G401 (cell line): Measurements from ENCODE around the gene RGP1. TPM values are rescaled to one million over a fixed set of nuclear protein-coding genes. Genes with fewer than 3 reads are reported as not detected.

ENCODE experiments used
- DNase-seq: peaks from one replicate; pipeline ENCODE4 v3.0.0-alpha.2; 2015; ENCODE audit warnings: low spot score
- in situ Hi-C: cut with HindIII; loops from 2 replicates; pipeline ENCODE4 v1.10.0; 2016; ENCODE audit warnings: low sequenced_read_pairs, mixed read lengths
- total RNA-seq: library from RNA; depleted of rRNA; stranded (reverse); fragments of >200 nt; shearing (Covaris generic); gene quantifications from 2 replicates; pipeline ENCODE4 v1.2.3, GENCODE V29; 2014

Gene RGP1
- total RNA-seq, 1 experiment from 2014 or later: 15.0 TPM

DNA sequence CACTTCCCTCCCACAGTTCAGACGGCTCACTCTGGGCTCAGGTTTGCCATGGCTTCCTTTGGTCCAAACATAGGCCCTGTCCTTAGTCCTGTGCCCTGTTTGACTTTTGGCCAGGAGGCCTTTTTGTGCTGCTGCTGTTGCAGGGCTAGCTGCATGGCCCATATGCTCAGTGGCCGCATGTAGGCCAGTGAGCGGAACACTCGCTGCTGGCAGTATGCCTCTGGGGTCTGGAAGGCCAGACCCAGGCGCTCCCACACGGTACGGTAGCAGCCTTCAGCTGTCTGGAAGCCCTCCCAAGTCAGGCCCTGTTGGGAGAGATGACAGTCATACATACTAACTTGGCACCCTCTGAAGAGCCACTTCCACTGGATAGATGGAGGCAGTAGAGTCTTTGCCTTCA is 11.9 kb upstream of the RGP1 start:
- in situ Hi-C loops: no loop called here

DNA sequence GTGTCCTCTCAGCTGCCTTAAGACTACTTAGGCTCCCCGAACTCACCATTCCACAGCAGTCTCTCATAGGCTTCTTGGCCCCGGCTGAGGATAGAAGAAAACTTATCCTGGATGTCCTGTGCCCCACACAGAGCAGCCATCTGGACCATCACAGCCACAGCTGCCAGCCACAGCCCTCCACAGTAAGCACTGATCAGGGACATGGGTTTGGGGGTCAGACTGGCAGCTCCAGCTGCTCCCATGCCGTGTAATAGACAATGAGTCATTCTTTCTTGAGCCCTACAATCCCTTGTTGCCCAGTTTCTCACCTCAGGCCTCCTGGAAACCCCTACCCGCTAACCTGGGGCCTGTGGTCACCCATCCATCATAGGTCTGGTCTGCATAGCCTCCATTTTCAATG is 10.9 kb upstream of the RGP1 start:
- no peak for DNase-seq
- in situ Hi-C loops: no loop called here

More for the DNA sequence above, 11.9 kb upstream of the RGP1 start:
- no peak for DNase-seq

DNA sequence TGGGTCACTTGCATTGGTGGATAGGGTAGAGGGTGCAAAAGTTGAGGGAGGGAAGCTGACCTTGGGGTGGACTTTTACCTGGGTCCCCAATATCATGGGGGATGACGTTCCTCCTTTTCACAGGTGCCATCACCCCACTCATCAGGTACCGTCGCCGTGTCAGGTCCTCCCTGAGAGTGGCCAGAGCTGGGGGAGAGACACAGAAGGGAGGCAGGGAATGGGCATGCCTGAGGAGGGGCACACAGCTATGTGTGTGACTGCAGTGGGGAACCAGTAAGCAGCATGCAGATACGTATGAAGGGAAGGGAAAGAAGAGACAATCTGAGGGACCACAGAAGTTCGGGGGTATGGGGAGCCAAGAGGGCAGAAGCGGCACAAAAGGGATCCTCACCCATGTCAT is 10.2 kb upstream of the RGP1 start:
- no peak for DNase-seq
- in situ Hi-C loops: no loop called here

DNA sequence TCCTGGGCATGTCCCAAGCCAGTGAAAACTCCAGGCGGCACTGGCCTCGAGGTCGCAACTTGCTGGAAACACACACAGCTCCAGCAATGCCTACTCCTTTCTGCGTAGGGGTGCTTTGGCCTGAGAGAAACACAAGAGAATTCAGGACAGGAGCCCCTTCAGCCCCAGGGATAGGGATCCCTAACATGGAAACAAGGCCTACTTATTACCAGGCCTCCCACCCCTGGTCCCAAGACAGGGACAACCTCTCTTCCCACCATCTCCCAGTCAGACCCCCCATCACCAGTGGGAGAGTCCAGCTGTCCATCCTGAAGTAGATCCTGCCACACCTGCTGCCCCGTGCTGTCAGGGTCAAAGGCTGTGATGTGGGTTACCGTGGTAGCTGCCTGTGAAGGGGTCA is 8.8 kb upstream of the RGP1 start:
- in situ Hi-C loops: no loop called here
- no peak for DNase-seq

DNA sequence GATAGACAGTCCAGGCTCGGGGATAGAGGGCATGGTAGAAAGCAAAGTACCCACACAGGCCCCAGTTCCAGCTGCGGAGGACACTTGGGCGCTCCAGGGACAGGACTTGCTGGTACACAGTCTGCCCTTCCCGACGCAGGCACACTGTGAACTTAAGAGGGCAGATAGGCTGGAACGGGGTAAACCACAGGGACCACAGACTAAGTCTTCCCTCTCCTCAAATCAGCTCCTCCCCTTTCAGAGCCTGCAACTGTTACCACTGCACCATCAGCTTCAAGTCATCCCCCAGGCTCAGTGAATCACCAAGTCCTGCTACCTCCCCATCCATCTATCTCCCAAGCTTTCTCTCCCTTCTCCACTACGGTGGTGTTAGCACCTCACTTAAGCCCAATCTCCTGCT is 7.3 kb upstream of the RGP1 start:
- in situ Hi-C loops: no loop called here
- no peak for DNase-seq

- in situ Hi-C loops: no loop called here
- no peak for DNase-seq
These were observed 5.6 kb upstream of the RGP1 start for GRCh38 chr9:35743452-35743851.

DNA sequence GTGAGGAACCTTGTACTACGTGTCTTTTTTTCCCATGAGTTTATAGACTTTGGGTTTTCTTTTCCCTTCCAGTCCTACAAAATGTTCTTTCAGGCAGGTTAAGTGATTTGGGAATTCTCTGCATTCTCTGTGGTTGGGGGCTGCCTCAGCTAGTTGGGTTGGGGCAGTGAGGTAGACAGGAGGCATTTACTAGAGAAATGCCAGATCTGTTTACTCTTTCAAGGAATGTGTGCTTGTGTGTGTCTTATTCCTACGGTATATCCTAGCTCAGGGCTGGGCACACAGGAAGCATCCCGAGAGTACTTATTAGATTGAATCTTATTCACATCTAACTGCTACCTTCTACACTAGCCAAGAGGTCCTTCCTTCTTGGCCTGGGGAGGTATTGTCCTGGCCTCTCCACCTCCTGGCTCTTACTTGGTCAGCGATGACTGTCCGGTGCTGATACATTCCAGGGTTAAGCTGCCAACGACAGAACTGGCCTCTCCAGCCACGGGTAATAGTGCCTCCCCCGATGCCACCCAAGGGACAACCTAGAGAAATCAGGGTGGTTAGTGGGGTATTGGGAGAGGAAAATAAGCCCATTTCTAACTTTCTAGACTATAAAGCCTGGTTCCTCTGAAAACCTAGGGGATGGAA is 5.1 kb upstream of the RGP1 start:
- DNase-seq: no peak
- in situ Hi-C loops: no loop called here

GRCh38 chr9:35745569-35745968 is 3.5 kb upstream of the RGP1 start:
- in situ Hi-C loops: no loop called here

DNA sequence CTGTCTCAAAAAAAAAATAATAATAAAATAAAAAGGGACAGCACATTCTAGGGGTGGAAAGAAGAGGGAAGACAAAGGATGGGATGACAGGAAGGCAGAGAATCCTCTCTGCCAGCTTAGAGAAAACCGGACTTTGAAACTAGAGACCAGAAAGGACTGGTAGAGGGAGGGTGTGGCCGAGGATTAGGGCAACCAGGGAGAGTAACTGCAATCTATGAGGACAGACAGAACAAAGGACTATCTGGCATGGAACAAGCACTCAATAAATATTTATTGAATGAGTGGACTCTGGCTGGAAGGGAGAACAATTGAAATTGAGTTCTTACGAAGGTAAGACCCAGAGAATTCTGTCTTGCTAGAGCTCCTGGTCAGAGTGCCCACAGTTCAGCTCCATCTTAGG is 2.5 kb upstream of the RGP1 start:
- no peak for DNase-seq
- in situ Hi-C loops: no loop called here

More at GRCh38 chr9:35745569-35745968, 3.5 kb upstream of the RGP1 start:
- DNase-seq: no peak

- no peak for DNase-seq
- in situ Hi-C loops: no loop called here
These were observed 737 bp upstream of the RGP1 start for GRCh38 chr9:35748242-35748857.

DNA sequence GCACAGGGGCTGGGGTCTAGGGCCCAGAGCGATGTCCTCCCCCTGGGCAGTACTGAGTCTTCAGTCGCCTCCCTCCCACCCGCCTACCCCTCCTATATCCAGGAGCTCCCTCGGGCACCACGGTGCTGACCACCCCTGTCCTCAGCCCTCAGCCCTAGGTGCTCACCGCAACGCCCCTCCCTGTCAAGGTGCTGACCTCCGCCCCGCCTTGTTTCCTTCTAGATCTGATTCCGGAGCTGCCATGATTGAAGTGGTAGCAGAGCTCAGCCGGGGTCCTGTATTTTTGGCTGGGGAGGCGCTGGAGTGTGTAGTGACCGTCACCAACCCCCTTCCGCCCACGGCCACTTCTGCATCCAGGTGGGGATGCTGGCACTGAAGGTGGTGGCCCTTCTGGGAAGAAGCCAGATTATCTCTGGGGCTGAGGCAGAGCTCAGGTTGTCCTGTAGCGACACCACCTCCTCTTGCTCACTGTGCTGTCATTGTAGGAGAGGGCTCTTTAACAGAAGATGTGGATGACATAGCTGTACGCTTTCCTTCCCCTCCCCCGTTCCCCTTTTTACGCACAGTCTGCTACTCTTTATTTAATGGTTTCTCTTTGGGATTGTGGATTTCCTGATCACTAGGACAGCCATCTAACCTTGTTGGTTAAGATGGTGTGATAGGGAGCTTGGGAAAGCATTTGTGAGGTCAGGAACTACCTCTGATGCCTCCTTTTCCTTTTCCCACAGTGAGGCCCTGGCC is 598 bp downstream of the RGP1 start:
- DNase-seq: peak; percentile 83
- in situ Hi-C loops: no loop called here

DNA sequence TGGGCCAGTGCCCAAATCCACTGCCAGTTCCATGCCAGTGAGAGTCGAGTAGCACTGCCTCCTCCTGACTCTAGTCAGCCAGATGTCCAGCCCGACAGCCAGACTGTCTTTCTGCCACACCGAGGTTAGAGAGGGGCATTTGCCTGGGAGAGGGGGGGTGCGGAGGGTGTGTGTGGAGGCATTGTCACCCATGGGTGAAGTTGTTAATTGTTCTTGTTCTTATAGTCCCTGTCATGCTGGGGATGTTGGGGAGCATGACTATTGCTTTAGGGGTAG is 1.1 kb downstream of the RGP1 start:
- no peak for DNase-seq
- in situ Hi-C loops: no loop called here

DNA sequence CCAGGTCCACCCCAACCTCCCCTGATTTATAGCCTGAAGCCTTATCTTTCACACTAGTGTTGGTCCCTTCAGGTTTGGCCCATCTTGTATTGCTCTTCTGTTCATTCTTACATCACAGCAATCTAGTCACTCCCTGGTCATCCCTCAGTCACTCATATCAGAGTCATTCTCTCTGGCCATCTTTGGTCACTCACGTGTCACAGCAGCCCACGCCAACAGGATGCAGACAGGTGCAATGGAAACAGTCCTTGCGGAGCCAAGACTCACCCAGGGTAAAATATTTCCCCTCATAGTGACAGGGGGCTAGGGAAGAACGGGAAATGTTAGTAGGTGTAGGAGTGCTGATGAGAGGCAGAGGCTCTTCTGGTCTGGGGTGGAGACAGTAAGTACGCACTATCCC is 4.4 kb downstream of the RGP1 start:
- in situ Hi-C loops: no loop called here
- DNase-seq: no peak

DNA sequence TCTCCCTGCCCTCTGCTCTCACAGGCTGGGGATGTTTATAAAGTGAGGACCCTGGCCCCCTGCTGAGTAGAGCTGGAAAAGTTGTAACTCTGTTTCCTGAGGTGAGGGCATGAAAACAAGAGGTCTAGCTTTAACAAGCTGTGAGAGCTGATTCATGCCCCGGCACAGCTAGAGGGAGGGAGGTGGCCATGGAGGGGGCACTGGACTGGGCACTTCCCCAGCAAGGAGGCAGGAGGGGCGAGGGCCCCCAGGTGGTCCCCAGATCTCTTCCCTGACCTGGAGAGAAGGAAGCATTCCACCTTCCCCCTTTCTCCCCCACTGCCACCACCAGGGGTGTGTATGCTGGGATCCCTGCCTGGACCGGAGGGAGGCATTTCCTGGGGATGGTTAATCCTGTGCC is 5.2 kb downstream of the RGP1 start, which contains the start of gene MSMP:
MSMP (minus strand) TSS at position 13 of the 400 bp plus-strand sequence. CDS start 147 bp downstream, outside the sequence.
- in situ Hi-C loops: no loop called here
- DNase-seq: no peak

GRCh38 chr9:35755071-35755470 is 6.0 kb downstream of the RGP1 start:
- DNase-seq: no peak
- in situ Hi-C loops: no loop called here

DNA sequence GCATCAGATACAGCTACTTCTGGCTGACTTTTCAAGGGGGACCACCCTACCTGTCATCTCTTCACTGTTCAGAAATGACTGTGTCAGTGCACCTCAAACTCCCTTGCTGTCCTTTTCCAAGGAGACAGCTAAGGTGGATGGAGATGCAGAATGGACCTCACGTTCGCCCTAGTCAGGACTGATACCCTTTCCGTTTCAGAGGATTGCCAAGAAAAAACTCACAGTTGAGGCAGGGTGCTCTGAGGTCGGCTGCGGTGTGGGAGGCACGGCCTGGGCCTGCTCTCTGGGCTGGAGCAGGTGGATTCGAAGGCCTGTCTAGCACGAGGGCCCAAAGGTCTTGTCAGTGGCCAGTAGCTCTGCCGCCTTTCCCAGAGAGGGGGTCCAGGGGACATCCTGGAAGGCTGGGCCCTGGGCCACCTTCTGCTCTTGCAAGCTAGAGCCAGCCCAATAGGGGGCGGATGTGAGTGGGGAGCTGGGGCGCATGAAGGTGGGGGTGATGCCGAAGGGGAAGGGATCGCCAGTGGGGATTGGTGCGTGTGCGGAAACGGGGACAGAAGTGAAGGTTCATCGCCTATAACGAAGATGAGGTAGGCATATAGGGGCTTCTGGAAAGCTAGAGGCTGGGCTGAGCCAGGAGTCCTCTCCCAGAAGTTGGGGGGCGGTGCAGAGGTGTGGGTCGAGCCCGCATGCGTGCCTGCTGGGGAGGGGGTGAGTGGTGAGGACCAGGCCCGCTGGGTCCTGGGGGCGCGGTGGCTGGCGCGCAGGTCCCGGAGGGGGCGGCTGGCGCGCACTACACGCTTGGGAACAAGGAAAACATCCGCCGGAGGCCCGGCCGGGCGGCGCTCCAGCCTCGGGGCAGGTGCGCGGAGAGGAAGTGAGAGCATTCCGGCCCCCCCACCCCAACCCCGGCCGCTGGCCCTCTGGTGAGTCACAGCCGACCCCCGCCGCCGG is 7.5 kb downstream of the RGP1 start:
- DNase-seq: peak; percentile 77
- in situ Hi-C loops: no loop called here

DNA sequence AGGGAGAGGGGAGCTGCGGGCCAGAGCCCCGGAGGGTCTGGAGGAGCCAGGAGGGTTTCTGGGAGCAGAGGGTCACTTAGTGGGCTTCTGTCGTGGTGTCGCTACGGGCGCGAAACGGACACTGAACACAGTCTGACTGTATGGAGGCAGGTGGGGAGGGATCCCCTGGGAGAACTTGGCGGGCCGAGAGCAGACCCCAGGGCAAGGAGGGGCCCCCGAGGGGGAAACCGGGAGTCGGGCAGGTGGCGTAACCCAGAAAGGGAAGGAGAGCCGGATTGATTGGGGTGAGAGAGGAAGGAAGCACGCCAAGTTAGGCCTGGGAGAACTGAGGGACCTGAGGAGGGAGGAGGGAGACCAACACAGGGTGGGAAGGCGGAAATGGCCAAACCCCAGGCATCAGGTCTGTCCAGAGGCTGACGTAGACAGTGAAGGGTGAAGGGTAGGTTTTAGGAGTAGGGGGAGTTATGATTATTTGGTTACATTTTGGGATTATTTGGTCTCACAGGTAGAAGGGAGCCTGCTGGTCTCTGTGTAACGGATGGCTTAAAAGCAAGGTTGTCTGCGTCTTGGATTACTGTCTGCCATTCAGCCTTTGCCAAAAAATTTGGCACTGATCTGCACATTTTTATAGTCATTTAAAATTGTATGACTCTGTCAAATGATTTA is 8.3 kb downstream of the RGP1 start:
- DNase-seq: peak; percentile 83
- in situ Hi-C loops: no loop called here

DNA sequence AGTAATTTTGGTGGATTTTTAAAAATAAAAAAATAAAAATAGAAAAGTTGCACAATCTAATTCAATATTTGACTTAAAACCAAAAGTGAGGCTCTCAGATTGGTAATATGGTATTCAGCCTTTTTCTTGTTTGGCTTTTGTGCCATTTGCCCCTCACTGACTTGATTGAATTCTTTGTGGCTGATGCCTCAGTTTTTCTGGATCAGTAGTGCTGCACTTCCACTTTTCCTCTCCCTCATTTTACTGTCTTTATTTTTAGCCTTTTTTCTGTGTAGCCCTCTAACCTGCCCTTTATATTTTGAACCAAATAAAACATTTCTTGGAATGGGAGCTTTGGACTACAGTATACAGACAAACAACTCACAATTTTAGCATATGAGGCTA is 8.8 kb downstream of the RGP1 start:
- no peak for DNase-seq
- in situ Hi-C loops: no loop called here

GRCh38 chr9:35758475-35759050 is 9.5 kb downstream of the RGP1 start:
- in situ Hi-C loops: no loop called here
- no peak for DNase-seq
